Measurements from ENCODE around the gene SCYGR7. TPM values are rescaled to one million over a fixed set of nuclear protein-coding genes. Genes with fewer than 3 reads are reported as not detected.

SCYGR7 gene
- polyA plus RNA-seq, 1 experiment: not detected

- TF ChIP-seq CTCF (IDR thresholded peaks at IDR 0.05; ENCODE audit: low read depth, low read length): no peak
- H3K4me3 ChIP-seq (ENCODE audit: low read depth, low read length): no peak overlapping the region
- no peak overlapping the region for H3K27ac ChIP-seq (ENCODE audit: low read depth, low read length)
- peaks cover 2% of the 10 kb centered on the region for H3K27me3 ChIP-seq (ENCODE audit: control insufficient read depth, insufficient read depth, low read length)
- H3K9me3 ChIP-seq (ENCODE audit: control insufficient read depth, insufficient read depth, low read length): no peaks in the 10 kb centered on the region
- CTCF ChIA-PET: interaction anchor here (0.6 to 1.3 kb wide), 2 partner anchors 101 to 1436 kb away, joined by 4 read pairs; no protein-coding TSS in a partner anchor
- POLR2A ChIA-PET: no interaction called here
- no peak for DNase-seq (ENCODE audit: low read depth, low spot score)
Observed at GRCh38 chr2:227759411-227760118, 31.4 kb downstream of the SCYGR7 start.

GRCh38 chr2:227761740-227762476, 33.8 kb downstream of the SCYGR7 start:
- DNase-seq (ENCODE audit: low read depth, low spot score): no peak
- Histone ChIP-seq H3K9me3 (ENCODE audit: control insufficient read depth, insufficient read depth, low read length) (no peaks in the 10 kb centered on the region), H3K27me3 (ENCODE audit: control insufficient read depth, insufficient read depth, low read length) (peaks cover 2% of the 10 kb centered on the region), H3K4me3 (ENCODE audit: low read depth, low read length) (no peak overlapping the region), H3K27ac (ENCODE audit: low read depth, low read length) (no peak overlapping the region)
- CTCF ChIA-PET: interaction anchor here (0.9 to 2.2 kb wide), 3 partner anchors 103 to 356 kb away, joined by 3 to 9 read pairs (median 7); no protein-coding TSS in a partner anchor
- TF ChIP-seq CTCF (IDR thresholded peaks at IDR 0.05; ENCODE audit: low read depth, low read length): no peak
- POLR2A ChIA-PET: no interaction called here

GRCh38 chr2:227765788-227766372, 37.7 kb downstream of the SCYGR7 start:
- no peak for DNase-seq (ENCODE audit: low read depth, low spot score)
- Histone ChIP-seq H3K4me3 (ENCODE audit: low read depth, low read length) (no peak overlapping the region), H3K27ac (ENCODE audit: low read depth, low read length) (no peak overlapping the region), H3K9me3 (ENCODE audit: control insufficient read depth, insufficient read depth, low read length) (no peaks in the 10 kb centered on the region; the same call in 1 of the 2 replicates), H3K27me3 (ENCODE audit: control insufficient read depth, insufficient read depth, low read length) (no peaks in the 10 kb centered on the region)
- ChIA-PET POLR2A (interaction anchor here (0.5 to 0.9 kb wide), 2 partner anchors 108 to 360 kb away, joined by 3 read pairs; no protein-coding TSS in a partner anchor), CTCF (interaction anchor here (0.6 to 4.1 kb wide), 67 partner anchors 8 to 1307 kb away, joined by 3 to 92 read pairs (median 4); partner anchors contain the start of genes AGFG1, SLC19A3 and TM4SF20)
- no peak for TF ChIP-seq CTCF (IDR thresholded peaks at IDR 0.05; ENCODE audit: low read depth, low read length)

DNA sequence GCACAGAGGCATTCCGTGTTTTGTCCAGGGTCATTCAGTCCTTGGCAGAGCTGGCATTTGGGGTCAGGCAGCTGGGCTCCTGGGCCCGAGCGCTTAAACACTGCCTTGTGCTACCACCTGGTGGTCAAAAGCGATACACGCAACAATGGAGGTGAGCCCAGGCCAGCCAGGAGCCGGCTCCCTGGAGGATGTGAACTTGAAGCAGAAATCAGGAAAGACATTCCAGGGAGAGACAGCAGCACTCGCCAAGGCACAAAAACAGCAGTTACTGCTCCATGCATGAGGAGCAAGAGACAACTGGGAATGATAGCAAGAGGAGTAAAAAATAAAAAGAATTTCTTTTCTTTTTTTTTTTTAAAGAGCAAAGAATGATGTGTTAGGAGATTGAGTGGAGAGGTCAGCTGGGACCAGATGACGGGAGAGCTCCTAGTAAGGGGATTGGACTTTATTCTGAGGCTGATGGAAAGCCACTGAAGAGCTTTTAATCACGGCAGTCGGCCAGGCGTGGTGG, 38.3 kb downstream of the SCYGR7 start:
- H3K4me3 ChIP-seq (ENCODE audit: low read depth, low read length): no peak overlapping the region
- no peaks in the 10 kb centered on the region; the same call in 1 of the 2 replicates for H3K9me3 ChIP-seq (ENCODE audit: control insufficient read depth, insufficient read depth, low read length)
- peak; percentile 50 for DNase-seq (ENCODE audit: low read depth, low spot score)
- peak overlapping the region; percentile 21 for H3K27ac ChIP-seq (ENCODE audit: low read depth, low read length)
- CTCF ChIA-PET: interaction anchor here (0.6 to 4.1 kb wide), 68 partner anchors 7 to 1306 kb away, joined by 3 to 92 read pairs (median 4); partner anchors contain the start of genes AGFG1, SLC19A3 and TM4SF20
- no peaks in the 10 kb centered on the region for H3K27me3 ChIP-seq (ENCODE audit: control insufficient read depth, insufficient read depth, low read length)
- POLR2A ChIA-PET: interaction anchor here (0.5 to 0.9 kb wide), 2 partner anchors 108 to 360 kb away, joined by 3 read pairs; no protein-coding TSS in a partner anchor
- peak; percentile 83 for TF ChIP-seq CTCF (IDR thresholded peaks at IDR 0.05; ENCODE audit: low read depth, low read length)
